ENCODE measurements around the gene TDRD10.

TDRD10 gene

GRCh38 chr1:154556422-154556821 is 54.4 kb downstream of the TDRD10 start:
- DNase-seq: no peak

GRCh38 chr1:154557248-154557938 is 55.4 kb downstream of the TDRD10 start:
- DNase-seq: no peak

GRCh38 chr1:154557939-154558719 is 56.1 kb downstream of the TDRD10 start, which contains the start of gene UBE2Q1:
TSS of gene UBE2Q1 (minus strand) at chr1:154558662. CDS start at chr1:154558553, 109 bp downstream.
- DNase-seq: peak; percentile 22

DNA sequence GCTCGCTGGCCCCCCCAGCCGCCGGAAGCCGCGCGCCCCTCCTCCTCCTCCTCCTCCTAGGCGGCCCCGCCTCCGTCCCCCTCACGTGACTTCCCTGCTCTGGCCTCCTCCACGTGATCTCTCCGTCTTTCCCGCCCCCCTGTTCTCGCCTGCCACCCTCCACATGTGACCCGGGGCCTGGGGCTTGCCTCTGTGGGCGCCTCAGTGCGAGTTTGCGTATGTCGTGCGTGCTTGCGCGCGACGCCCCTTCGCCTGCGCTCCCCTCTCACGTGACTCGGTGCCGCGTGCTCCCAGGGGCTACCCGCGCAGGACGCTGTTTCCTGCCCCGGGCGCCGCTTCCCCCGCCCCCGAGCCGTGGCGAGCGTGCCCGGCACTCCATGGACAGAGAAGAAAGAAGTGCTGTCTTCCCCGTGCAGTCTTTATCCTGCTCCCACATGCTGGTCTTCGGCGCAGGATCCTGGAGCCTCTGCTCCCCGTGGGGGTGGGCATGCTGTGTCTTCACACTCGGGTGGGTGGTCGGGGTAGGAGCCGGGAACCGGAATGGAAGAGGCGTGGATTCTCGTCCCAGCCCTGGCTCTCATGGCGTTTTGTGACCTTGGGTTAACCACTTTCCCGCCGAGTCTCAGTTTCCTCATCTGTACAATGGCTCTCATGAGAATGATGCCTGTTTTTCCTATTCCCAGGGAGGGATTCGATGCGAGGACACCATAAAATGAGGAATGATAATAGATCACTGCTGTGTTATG is 56.9 kb downstream of the TDRD10 start:
- peak; percentile 98 for DNase-seq

DNA sequence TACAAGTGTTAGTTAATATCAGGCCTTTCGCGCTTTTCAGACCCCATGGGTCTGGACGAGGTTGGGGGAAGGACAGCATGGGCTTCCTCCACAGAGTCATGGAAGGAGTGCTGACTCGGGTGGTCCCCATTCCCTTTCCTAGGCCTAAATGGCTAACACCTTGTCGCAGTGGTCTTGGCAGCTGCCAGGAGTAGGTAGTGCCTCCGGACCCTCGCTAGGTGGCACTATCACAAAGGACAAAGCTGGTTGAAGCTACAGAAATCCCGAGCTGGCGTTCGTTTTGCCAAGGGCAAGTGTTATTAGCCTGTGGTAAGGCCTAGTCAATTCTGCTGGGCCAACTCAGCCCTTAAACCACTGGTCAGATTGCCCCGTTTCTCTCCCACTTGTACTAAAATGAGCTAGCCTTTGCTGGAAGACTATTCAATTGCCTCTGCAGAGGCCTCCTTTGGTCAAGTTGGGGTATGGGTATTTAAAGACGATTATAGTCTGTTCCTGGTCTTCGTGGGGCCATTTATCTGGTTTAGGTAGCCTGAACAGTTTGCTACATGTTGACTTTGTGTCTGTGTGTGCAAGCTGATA is 57.5 kb downstream of the TDRD10 start:
- peak; percentile 84 for DNase-seq

- DNase-seq: no peak
These were observed 63.9 kb downstream of the TDRD10 start for GRCh38 chr1:154565876-154566275.

GRCh38 chr1:154567386-154568156 is 65.6 kb downstream of the TDRD10 start, which contains the start of gene CHRNB2:
TSS of gene CHRNB2 (plus strand) at chr1:154567778. CDS start at chr1:154568045, 267 bp downstream.
- DNase-seq: peak; percentile 30

DNA sequence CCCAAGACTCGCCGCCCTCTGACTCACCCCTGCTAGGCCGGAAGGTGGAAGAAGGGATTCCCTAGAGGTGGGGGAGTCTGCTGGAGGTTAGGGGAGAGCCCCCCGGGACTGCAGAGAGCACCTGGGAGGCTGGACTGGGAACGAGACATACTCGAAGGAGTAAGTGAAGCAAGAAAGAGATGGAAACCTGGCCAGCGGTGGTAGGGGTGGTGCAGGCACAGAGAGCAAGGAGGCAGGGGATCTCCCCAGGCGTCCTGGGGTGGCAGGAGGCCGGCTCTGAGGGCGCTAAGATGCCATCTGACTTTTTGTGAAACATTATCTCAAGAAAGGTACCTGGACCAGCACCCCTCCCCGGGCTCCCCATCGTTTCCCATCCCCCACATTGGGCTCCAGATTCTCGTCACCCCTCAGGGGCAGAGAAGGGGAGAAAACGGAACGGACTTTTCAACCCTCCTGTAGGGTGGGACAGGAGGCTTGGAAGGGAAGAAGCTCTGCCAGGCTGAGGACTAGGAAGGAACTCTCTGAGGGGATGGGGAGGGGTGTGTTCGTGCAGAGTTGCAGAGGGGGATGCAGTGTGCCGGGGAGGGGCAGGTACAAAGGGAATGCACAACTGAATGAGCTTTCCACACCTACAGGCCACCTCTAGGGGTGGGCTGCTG is 66.3 kb downstream of the TDRD10 start:
- no peak for DNase-seq

- no peak for DNase-seq
These were observed 69.4 kb downstream of the TDRD10 start for GRCh38 chr1:154571244-154571963.

DNA sequence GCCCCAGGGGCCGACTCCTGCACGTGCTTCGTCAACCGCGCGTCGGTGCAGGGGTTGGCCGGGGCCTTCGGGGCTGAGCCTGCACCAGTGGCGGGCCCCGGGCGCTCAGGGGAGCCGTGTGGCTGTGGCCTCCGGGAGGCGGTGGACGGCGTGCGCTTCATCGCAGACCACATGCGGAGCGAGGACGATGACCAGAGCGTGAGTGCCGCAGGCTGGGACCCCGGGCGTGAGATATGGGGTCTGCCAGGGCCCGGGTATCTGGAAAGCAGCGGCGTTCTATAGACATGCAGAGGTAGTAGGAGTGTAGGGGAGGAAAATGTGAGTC is 69.9 kb downstream of the TDRD10 start:
- no peak for DNase-seq

DNA sequence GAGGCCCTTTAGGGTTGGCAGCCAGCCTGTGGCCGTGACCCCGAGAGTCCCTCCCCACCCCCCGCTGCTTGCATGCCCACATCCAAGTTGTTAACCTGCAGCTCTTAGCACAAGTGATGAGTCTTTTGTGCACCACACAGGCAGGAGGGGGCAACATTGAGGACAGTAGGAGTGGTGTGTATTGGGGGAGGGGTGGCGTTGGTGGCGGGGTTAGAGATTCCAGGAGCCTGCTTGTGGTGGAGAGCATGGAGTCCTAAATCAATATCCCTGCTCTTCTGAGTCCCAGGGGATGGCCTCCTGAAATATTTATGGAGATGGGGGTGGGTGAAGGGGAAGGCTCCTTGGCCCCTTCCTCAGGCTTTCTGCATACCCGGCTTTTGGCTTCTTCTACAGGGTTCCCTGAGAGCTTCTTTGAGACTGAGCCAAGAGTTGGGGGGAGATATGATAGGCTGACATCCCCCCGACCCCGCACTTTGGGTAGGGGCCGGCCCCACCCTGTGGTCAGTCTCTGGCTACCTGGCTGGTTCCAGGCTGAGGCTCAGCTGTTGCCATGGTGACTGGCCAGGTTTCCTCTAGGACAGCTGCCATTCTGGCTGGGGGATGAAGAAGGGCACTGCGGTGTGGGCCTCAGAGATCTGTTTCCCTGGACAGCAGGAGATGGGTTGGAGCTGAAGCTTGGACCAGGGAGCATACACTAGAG is 70.6 kb downstream of the TDRD10 start:
- DNase-seq: no peak

DNA sequence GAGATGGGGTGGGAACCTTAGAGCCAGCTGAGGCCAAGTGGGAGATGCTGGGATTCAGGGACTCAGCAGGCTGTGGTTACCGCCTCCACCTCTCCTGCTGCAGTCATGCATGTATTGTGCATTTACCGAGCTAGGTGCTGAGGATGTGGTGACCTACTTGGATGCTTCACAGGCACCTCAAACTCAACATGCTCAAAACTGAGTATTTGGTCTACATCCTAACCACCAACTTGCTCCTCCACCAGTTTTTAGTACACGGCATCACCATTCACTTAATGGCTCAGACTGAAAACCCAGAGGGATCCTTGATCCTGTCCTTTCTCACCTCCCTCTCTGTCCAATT is 71.1 kb downstream of the TDRD10 start:
- no peak for DNase-seq

DNA sequence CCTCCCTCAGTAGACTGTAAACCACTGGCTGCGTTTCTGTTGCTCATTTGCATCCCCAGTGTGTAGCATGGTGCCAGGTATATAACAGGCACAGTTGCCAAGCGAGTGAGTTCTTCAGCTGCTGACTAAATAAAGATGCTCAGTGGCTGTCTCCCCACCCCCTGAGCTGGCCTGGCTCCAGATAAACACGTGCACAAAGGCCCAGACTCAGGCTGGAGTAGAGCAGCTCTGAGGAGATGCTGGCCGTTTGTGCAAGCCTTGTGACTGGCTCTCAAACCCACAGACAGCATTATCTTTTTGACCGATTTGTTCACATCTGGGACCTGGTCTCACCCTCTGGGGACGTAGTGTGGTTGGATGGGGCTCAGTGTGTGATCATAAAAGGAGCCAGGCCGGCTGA is 72.7 kb downstream of the TDRD10 start:
- DNase-seq: no peak

GRCh38 chr1:154575147-154575927 is 73.3 kb downstream of the TDRD10 start:
- no peak for DNase-seq

GRCh38 chr1:154575951-154576566 is 74.0 kb downstream of the TDRD10 start:
- no peak for DNase-seq

GRCh38 chr1:154577346-154578057 is 75.5 kb downstream of the TDRD10 start:
- no peak for DNase-seq

- no peak for DNase-seq
These were observed 76.0 kb downstream of the TDRD10 start for GRCh38 chr1:154578058-154578418.

GRCh38 chr1:154579374-154579773 is 77.4 kb downstream of the TDRD10 start:
- DNase-seq: no peak

DNA sequence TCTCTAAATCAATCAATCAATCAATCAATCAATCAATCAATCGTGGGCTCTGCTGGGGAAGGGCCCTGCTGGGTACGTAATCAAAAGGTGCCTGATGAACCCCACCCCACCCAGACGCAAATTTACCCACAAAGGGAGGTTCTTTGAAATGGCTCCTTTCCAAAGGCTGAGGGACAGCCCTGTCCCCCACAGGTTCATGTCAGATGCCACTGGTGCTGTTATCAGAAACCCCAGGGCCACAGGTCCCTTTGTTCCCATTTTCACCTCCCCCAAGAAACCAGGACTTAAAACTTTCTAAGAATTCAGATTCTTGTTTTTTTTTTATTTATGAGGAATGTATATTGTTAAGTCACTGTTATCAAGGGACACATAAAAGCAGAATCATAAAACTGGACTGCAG is 79.7 kb downstream of the TDRD10 start:
- no peak for DNase-seq
